ENCODE data around the gene OXCT2.

- TF ChIP-seq, protein P1, sequence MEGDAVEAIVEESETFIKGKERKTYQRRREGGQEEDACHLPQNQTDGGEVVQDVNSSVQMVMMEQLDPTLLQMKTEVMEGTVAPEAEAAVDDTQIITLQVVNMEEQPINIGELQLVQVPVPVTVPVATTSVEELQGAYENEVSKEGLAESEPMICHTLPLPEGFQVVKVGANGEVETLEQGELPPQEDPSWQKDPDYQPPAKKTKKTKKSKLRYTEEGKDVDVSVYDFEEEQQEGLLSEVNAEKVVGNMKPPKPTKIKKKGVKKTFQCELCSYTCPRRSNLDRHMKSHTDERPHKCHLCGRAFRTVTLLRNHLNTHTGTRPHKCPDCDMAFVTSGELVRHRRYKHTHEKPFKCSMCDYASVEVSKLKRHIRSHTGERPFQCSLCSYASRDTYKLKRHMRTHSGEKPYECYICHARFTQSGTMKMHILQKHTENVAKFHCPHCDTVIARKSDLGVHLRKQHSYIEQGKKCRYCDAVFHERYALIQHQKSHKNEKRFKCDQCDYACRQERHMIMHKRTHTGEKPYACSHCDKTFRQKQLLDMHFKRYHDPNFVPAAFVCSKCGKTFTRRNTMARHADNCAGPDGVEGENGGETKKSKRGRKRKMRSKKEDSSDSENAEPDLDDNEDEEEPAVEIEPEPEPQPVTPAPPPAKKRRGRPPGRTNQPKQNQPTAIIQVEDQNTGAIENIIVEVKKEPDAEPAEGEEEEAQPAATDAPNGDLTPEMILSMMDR (IDR thresholded peaks at IDR 0.05; ENCODE audit: low read depth, low read length): no peak
- no peak for TF ChIP-seq EZH2phosphoT487 (IDR thresholded peaks at IDR 0.05; ENCODE audit: low read depth)
Measured at GRCh38 chr1:39800471-39800835, 29.3 kb upstream of the OXCT2 start.

Measured in OCI-LY3 (cell line).